Body of pancreas (tissue), 4 donors: Measurements from ENCODE around the gene DTX2.

Source experiments
- CTCF ChIP-seq, 7 experiments: fragments of 450-650 bp in 4 of 7; fragments of 200-600 bp in 3 of 7; sonication (generic) in 3 of 7; IDR thresholded peaks; one replicate each; pipeline ENCODE4 v1.5.1; 2016 to 2019; ENCODE audit warnings: antibody characterized with exemption in 7 of 7
- POLR2A ChIP-seq, 3 donors: fragments of 450-650 bp; IDR thresholded peaks; one replicate each; pipeline ENCODE4 v1.6.1; 2016; ENCODE audit warnings: antibody characterized with exemption in 3 of 3, mild to moderate bottlenecking in 2 of 3

DNA sequence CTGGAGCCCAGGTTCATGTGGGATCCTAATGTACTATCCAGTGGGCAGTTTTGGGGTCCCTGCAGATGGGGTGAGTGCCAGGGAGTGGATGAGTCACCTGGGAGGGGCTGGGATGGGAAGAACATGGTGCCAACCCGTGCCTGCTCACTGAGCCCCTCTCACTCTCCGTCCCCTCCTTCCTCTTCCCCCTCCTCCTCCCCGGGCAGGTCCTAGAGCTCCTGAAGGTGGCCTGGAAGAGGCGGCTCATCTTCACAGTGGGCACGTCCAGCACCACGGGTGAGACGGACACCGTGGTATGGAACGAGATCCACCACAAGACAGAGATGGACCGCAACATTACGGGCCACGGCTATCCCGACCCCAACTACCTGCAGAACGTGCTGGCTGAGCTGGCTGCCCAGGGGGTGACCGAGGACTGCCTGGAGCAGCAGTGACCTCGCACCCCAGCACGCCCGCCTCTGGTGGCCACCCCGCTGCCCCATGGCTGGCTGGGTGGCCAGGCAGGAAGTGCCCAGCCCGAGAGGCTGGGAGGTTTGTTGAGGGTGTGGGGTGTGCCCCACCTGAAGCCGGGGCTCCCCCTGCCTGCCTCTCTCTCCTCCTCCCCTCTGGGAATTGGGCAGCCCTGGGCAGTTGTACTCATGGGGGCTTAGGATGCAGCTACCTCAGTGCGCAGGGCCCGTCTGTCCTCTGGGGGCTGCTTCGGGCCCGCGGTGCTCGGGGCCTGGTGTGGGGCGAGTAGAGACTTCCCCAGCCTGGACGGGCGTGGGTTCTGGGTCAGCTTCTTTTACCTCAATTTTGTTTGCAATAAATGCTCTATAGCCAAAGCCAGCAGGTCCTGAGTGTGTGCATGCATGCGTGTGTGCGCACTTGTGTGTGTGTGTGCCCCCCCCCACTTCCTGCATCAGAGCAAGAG is 43.9 kb downstream of the DTX2 start:
- no peak for TF ChIP-seq CTCF (IDR thresholded peaks at IDR 0.05)
- no peak for TF ChIP-seq POLR2A (IDR thresholded peaks at IDR 0.05)
